DND-41 (cell line): ENCODE data around the gene KAZN.

Experiments used
- EZH2 ChIP-seq: IDR thresholded peaks from 3 replicates; pipeline ENCODE4 v1.6.1; 2012; ENCODE audit warnings: borderline replicate concordance, low read depth, mild to moderate bottlenecking, moderate library complexity, low read length, inconsistent platforms; ENCODE audit not compliant: severe bottlenecking
- TF ChIP-seq, protein P1 (sequence below): IDR thresholded peaks from 2 replicates; pipeline ENCODE4 v1.5.1; 2012; ENCODE audit warnings: borderline replicate concordance, low read length, moderate library complexity, mild to moderate bottlenecking; ENCODE audit not compliant: poor library complexity, severe bottlenecking; ENCODE audit errors: extremely low read depth

DNA sequence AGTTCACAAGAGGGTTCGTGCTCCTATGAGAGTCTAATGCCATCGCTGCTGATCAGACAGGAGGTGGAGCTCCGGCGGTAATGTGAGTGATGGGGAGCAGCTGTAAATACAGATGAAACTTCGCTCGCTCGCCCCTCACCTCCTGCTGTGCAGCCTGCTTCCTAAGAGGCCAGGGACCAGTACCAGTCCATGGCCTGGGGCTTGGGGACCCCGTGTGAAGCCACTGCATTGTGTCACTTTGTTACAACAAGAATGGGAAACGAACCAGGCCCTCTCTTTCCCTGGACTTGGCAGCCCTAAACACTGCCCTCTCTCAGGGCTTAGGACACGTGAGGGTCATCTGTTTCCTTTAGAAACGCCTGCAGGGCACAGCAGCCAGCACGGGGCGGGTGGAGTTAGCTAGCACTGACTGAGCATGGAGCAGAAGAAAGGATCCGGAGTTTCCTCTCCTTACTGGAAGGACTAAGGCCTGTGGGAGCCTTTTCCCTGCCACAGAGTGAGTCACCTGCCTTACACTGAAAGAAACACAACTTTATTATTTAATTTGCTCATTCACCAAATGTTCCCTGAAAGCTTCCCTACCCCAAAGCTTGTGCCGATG, 369.9 kb downstream of the KAZN start:
- TF ChIP-seq, protein P1, sequence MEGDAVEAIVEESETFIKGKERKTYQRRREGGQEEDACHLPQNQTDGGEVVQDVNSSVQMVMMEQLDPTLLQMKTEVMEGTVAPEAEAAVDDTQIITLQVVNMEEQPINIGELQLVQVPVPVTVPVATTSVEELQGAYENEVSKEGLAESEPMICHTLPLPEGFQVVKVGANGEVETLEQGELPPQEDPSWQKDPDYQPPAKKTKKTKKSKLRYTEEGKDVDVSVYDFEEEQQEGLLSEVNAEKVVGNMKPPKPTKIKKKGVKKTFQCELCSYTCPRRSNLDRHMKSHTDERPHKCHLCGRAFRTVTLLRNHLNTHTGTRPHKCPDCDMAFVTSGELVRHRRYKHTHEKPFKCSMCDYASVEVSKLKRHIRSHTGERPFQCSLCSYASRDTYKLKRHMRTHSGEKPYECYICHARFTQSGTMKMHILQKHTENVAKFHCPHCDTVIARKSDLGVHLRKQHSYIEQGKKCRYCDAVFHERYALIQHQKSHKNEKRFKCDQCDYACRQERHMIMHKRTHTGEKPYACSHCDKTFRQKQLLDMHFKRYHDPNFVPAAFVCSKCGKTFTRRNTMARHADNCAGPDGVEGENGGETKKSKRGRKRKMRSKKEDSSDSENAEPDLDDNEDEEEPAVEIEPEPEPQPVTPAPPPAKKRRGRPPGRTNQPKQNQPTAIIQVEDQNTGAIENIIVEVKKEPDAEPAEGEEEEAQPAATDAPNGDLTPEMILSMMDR = no peak
- TF ChIP-seq EZH2 = no peak
